GM12892 (cell line): ENCODE measurements around the gene AATF.

Source experiments
- POLR2A ChIP-seq: IDR thresholded peaks from 2 replicates; pipeline ENCODE4 v1.6.1; 2011; ENCODE audit warnings: low read depth, low read length, control low read depth
- POLR2AphosphoS5 ChIP-seq: IDR thresholded peaks from 2 replicates; pipeline ENCODE4 v1.6.1; 2011; ENCODE audit warnings: low read depth, low read length, control low read depth
- TAF1 ChIP-seq: IDR thresholded peaks from 2 replicates; pipeline ENCODE4 v1.6.1; 2011; ENCODE audit warnings: low read depth, mild to moderate bottlenecking, control low read depth, low read length, borderline replicate concordance

GRCh38 chr17:37025238-37025637, 76.5 kb downstream of the AATF start:
- no peak for TF ChIP-seq POLR2AphosphoS5
- TF ChIP-seq POLR2A = no peak
- no peak for TF ChIP-seq TAF1
